Activated CD4-positive, alpha-beta T cell treated with anti-CD3 and anti-CD28 coated beads, Interleukin-2, amount 10 ng/mL, durations not matched to agents 24 days and 14 days (primary cell): ENCODE measurements around the gene GRIK4. TPM values are rescaled to one million over a fixed set of nuclear protein-coding genes. Genes with fewer than 3 reads are reported as not detected.
"Not testable (repeated sequence)": the region's sequence is repeated elsewhere in the genome, so short reads cannot be mapped to it uniquely, and the experiment has no call there.

Experiments used
- DNase-seq: peaks from one replicate; pipeline ENCODE4 v3.0.0; 2022
- H3K27ac Mint-ChIP-seq: one replicate; pipeline ENCODE4 v1.8.0; 2022; ENCODE audit warnings: mild to moderate bottlenecking, mixed read lengths
- H3K27me3 Mint-ChIP-seq: one replicate; pipeline ENCODE4 v1.8.0; 2022; ENCODE audit warnings: mixed read lengths
- H3K36me3 Mint-ChIP-seq: one replicate; pipeline ENCODE4 v1.8.0; 2022; ENCODE audit warnings: low read depth, mild to moderate bottlenecking, mixed read lengths
- H3K4me1 Mint-ChIP-seq: one replicate; pipeline ENCODE4 v1.8.0; 2021; ENCODE audit warnings: mixed read lengths
- H3K4me3 Mint-ChIP-seq: one replicate; pipeline ENCODE4 v1.8.0; 2022; ENCODE audit warnings: mild to moderate bottlenecking, moderate library complexity, mixed read lengths
- H3K9me3 Mint-ChIP-seq: one replicate; pipeline ENCODE4 v1.8.0; 2021; ENCODE audit warnings: mixed read lengths
- intact Hi-C: fragments of 100-400 bp; cut with micrococcal nuclease; formaldehyde crosslinking; loops from one replicate; pipeline ENCODE4 v1.15.1; 2023
- total RNA-seq: library from RNA; stranded (reverse); gene quantifications from 2 replicates; pipeline ENCODE4 v1.2.3, GENCODE V29; 2022

The GRIK4 gene
- total RNA-seq, 1 donor from 2014 or later: 0.09 TPM

DNA sequence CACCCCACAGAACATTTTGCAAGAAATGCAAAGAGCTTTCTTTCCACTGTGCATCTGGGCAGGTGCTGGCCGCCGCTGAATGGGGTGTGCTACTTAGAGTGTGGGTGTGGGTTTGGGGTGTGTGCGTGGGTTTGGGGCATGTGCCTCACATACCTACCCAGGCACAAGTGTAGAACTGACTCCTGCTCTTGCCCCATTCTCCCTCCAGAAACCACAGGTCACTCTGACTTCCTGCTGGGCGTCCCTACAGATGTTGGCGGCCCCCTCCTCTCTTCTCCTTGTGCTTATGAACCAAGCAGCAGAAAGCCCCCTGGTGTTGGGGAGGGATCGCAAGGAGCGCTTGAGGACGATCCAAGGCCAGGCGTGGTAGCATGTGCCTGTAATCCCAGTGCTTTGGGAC, 63.9 kb downstream of the GRIK4 start:
- H3K36me3 Mint-ChIP-seq: no peaks in the 10 kb centered on the region
- intact Hi-C loops: no loop called here

GRCh38 chr11:120576606-120577005, 65.1 kb downstream of the GRIK4 start:
- intact Hi-C loops: no loop called here
- peaks cover 3% of the 10 kb centered on the region for H3K9me3 Mint-ChIP-seq
- H3K27me3 Mint-ChIP-seq: peaks cover 9% of the 10 kb centered on the region
- H3K27ac Mint-ChIP-seq: no peak overlapping the region
- H3K4me3 Mint-ChIP-seq: no peak overlapping the region
- H3K4me1 Mint-ChIP-seq: peaks cover 11% of the 10 kb centered on the region
- no peaks in the 10 kb centered on the region for H3K36me3 Mint-ChIP-seq
- DNase-seq: no peak

More for the DNA sequence above, 63.9 kb downstream of the GRIK4 start:
- no peak for DNase-seq
- peaks cover 9% of the 10 kb centered on the region for H3K27me3 Mint-ChIP-seq
- H3K4me1 Mint-ChIP-seq: peaks cover 9% of the 10 kb centered on the region
- no peak overlapping the region for H3K4me3 Mint-ChIP-seq
- H3K9me3 Mint-ChIP-seq: no peaks in the 10 kb centered on the region
- H3K27ac Mint-ChIP-seq: no peak overlapping the region

- intact Hi-C loops: no loop called here
- peaks cover 3% of the 10 kb centered on the region for H3K9me3 Mint-ChIP-seq
These were observed 65.5 kb downstream of the GRIK4 start for GRCh38 chr11:120577041-120577440.

DNA sequence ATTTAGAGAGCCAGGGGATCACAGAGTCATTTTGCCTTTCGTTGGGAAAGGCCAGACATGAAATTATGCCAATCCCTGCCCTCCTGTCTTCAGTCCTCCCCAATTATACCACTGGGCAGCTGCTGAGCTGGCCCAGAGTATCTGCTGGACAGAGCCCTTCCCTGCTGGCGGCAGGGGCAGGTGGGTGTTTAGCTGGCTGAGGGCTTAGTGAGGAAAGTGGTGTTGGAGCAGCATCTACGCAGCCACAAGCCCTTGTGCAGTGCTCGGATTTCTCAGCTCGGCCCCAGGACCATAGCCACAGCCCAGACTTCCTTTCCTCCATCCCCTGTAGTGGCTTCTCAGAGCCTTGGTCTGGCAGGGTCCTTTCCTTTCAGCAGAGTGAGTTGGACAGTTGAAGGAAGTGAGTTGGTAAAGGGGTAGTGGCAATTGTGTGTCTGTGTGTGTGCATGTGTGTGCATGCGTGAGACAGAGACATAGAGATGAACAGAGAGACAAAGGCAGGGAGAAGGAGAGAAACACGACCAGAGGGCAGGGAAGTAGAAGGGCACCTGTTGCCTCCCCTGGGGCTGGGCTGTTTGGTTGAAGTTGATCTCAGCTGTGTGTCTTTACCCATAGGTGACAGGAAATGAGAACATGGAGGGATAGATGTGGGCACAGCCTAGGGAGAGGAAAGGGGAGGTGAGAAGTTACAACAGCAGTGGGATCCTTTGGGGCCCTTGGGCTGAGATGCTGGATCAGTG, 66.2 kb downstream of the GRIK4 start:
- no peak for DNase-seq
- H3K27ac Mint-ChIP-seq: no peak overlapping the region
- intact Hi-C loops: no loop called here
- peaks cover 3% of the 10 kb centered on the region for H3K9me3 Mint-ChIP-seq
- H3K4me3 Mint-ChIP-seq: no peak overlapping the region
- H3K27me3 Mint-ChIP-seq: peaks cover 6% of the 10 kb centered on the region
- H3K4me1 Mint-ChIP-seq: peaks cover 11% of the 10 kb centered on the region
- no peaks in the 10 kb centered on the region for H3K36me3 Mint-ChIP-seq

More at GRCh38 chr11:120577041-120577440, 65.5 kb downstream of the GRIK4 start:
- H3K4me3 Mint-ChIP-seq: no peak overlapping the region
- H3K27me3 Mint-ChIP-seq: peaks cover 6% of the 10 kb centered on the region
- H3K27ac Mint-ChIP-seq: no peak overlapping the region
- peaks cover 11% of the 10 kb centered on the region for H3K4me1 Mint-ChIP-seq
- no peak for DNase-seq
- H3K36me3 Mint-ChIP-seq: no peaks in the 10 kb centered on the region

- DNase-seq: no peak
- intact Hi-C loops: no loop called here
- Mint-ChIP-seq H3K36me3 (no peaks in the 10 kb centered on the region), H3K4me3 (no peak overlapping the region), H3K27ac (no peak overlapping the region), H3K9me3 (peaks cover 11% of the 10 kb centered on the region), H3K4me1 (peaks cover 11% of the 10 kb centered on the region), H3K27me3 (peaks cover 6% of the 10 kb centered on the region)
These were observed 67.1 kb downstream of the GRIK4 start for GRCh38 chr11:120578596-120579154.

GRCh38 chr11:120579611-120580031, 68.1 kb downstream of the GRIK4 start:
- peaks cover 11% of the 10 kb centered on the region for H3K4me1 Mint-ChIP-seq
- DNase-seq: no peak
- H3K4me3 Mint-ChIP-seq: no peak overlapping the region
- peaks cover 6% of the 10 kb centered on the region for H3K27me3 Mint-ChIP-seq
- no peak overlapping the region for H3K27ac Mint-ChIP-seq
- intact Hi-C loops: no loop called here
- peaks cover 14% of the 10 kb centered on the region for H3K9me3 Mint-ChIP-seq
- H3K36me3 Mint-ChIP-seq: no peaks in the 10 kb centered on the region

GRCh38 chr11:120581313-120581712, 69.8 kb downstream of the GRIK4 start:
- Mint-ChIP-seq H3K9me3 (peaks cover 14% of the 10 kb centered on the region), H3K36me3 (no peaks in the 10 kb centered on the region), H3K4me1 (peaks cover 11% of the 10 kb centered on the region), H3K27me3 (peaks cover 8% of the 10 kb centered on the region), H3K27ac (no peak overlapping the region), H3K4me3 (no peak overlapping the region)
- intact Hi-C loops: no loop called here
- DNase-seq: no peak

DNA sequence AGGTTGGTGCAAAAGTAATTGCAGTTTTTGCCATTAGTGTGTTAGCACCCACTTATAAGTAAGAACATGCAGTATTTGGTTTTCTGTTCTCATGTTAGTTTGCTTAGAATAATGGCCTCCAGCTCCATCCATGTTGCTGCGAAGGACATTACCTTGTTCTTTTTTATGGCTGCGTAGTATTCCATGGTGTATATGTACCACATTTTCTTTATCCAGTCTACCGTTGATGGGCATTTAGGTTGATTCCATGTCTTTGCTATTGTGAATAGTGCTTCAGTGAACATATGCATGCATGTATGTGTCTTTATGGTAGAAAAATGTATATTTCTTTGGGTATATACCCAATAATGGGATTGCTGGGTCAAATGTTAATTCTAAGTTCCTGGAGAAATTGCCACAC, 71.0 kb downstream of the GRIK4 start:
- intact Hi-C loops, H3K27ac Mint-ChIP-seq, H3K4me3 Mint-ChIP-seq, H3K27me3 Mint-ChIP-seq, H3K36me3 Mint-ChIP-seq, DNase-seq: not testable (repeated sequence)
- H3K4me1 Mint-ChIP-seq: peaks cover 11% of the 10 kb centered on the region
- H3K9me3 Mint-ChIP-seq: peaks cover 14% of the 10 kb centered on the region

GRCh38 chr11:120586072-120586471, 74.5 kb downstream of the GRIK4 start:
- DNase-seq: no peak
- Mint-ChIP-seq H3K27me3 (peaks cover 6% of the 10 kb centered on the region), H3K36me3 (no peaks in the 10 kb centered on the region), H3K4me3 (no peak overlapping the region), H3K9me3 (peaks cover 14% of the 10 kb centered on the region), H3K27ac (no peak overlapping the region), H3K4me1 (peaks cover 2% of the 10 kb centered on the region)
- intact Hi-C loops: no loop called here

DNA sequence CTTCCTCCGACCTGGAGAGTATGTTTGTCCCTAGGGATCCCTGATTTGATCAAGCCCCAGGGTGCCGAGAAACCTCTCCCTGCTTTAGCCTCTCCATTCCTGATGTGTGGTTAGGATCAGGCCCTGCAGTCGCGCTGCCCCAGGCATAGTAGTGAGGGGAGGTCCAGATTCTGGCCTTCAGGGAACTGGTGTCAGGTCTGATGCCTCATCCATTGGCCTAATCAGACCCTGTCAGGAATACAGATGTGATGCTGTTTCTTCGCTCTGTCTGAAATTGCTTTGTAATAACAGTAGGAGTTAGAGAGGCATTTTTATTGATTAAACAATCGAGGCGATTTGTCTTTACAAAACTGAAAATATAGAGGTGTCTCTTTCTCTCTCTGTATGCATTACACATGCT, 75.2 kb downstream of the GRIK4 start:
- H3K27me3 Mint-ChIP-seq: peaks cover 3% of the 10 kb centered on the region
- H3K4me1 Mint-ChIP-seq: no peaks in the 10 kb centered on the region
- DNase-seq: no peak
- intact Hi-C loops: no loop called here
- no peak overlapping the region for H3K27ac Mint-ChIP-seq
- no peak overlapping the region for H3K4me3 Mint-ChIP-seq
- no peaks in the 10 kb centered on the region for H3K36me3 Mint-ChIP-seq
- H3K9me3 Mint-ChIP-seq: peaks cover 11% of the 10 kb centered on the region

DNA sequence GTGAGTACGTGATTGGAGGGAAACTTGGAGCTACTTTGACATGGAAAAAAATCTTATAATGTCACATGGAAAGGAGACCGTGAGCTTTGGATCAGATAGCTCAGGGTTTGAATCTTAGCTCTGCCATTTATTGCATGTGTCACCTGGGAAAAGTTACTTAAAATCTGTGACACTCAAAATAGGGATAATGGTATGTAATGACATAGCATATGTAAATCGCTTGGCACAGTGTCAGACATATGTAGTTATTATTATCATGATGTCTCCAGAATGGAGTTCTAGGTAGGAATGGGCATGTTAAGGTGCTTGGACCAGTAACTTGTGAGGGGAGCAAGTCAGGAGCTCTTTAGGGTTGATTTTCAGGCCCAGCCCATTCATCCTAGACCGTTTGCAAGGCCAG, 75.8 kb downstream of the GRIK4 start:
- H3K4me1 Mint-ChIP-seq: no peaks in the 10 kb centered on the region
- H3K27ac Mint-ChIP-seq: no peak overlapping the region
- DNase-seq: no peak
- H3K36me3 Mint-ChIP-seq: no peaks in the 10 kb centered on the region
- no peak overlapping the region for H3K4me3 Mint-ChIP-seq
- H3K27me3 Mint-ChIP-seq: peaks cover 3% of the 10 kb centered on the region
- intact Hi-C loops: no loop called here
- H3K9me3 Mint-ChIP-seq: peaks cover 11% of the 10 kb centered on the region

DNA sequence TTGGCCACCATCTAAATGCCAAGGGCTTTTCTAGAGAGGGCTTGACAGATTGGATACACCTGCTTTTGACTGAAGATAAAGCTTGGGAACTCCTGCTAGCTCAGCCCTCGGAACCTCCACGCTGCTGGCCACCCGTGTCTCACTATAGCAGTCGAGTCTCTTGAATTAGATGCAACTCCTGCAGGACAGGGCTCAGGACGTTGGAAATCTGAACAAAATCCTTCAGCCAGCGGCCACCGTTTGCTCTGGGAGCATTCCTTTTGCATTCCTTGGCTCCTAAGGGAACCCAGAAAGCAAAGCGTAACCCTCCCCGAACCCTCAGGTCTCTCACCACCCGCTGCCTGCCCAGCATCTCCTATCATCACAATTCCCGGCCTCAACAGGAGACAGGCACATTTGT, 77.8 kb downstream of the GRIK4 start:
- H3K36me3 Mint-ChIP-seq: no peaks in the 10 kb centered on the region
- peaks cover 13% of the 10 kb centered on the region for H3K27me3 Mint-ChIP-seq
- H3K9me3 Mint-ChIP-seq: no peaks in the 10 kb centered on the region
- H3K27ac Mint-ChIP-seq: no peak overlapping the region
- H3K4me1 Mint-ChIP-seq: no peaks in the 10 kb centered on the region
- intact Hi-C loops: no loop called here
- no peak for DNase-seq
- no peak overlapping the region for H3K4me3 Mint-ChIP-seq

DNA sequence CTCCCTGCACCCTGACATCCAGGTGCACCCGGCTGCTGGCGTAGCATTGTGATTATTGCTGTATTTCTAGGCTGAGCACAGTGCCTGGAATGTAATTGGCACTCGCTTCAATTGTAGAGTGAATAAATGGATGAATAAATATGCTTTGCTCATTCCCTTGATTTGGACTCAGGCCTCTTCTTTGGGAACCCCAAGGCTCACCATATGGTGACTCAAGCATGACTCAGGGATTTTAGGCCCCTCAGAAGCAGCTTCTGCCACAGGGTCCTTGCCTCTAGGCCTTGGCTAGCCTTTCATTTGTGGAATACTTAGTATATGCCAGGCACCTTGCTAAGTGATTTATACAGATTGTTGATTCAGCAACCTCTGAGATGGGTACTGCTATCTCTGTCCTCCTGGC, 78.9 kb downstream of the GRIK4 start:
- intact Hi-C loops: no loop called here
- no peaks in the 10 kb centered on the region for H3K36me3 Mint-ChIP-seq
- H3K4me1 Mint-ChIP-seq: no peaks in the 10 kb centered on the region
- no peak overlapping the region for H3K4me3 Mint-ChIP-seq
- H3K9me3 Mint-ChIP-seq: no peaks in the 10 kb centered on the region
- no peak overlapping the region for H3K27ac Mint-ChIP-seq
- no peak for DNase-seq
- peaks cover 15% of the 10 kb centered on the region for H3K27me3 Mint-ChIP-seq

DNA sequence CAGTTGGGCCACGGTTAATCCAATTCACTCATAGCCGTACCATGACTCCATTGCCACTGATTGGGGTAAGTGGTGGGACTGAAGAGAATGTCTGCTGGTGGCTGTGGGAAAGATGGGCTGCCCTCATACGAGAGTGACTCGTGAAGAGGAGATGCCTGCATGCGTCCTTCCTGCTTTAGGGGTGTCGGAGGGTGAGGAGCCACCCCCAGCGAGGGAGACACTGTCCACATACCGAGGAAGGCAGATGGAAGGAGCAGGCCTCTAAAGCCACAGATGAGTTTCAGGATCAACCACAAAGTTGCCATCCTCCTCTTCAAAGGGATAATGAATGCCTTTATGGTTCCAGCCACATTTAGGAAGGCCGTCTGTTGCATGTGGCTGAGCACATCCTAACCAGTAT, 83.2 kb downstream of the GRIK4 start:
- intact Hi-C loops: no loop called here
- Mint-ChIP-seq H3K9me3 (no peaks in the 10 kb centered on the region), H3K27ac (no peak overlapping the region), H3K4me3 (no peak overlapping the region), H3K4me1 (no peaks in the 10 kb centered on the region), H3K36me3 (no peaks in the 10 kb centered on the region), H3K27me3 (peaks cover 12% of the 10 kb centered on the region)
- no peak for DNase-seq

DNA sequence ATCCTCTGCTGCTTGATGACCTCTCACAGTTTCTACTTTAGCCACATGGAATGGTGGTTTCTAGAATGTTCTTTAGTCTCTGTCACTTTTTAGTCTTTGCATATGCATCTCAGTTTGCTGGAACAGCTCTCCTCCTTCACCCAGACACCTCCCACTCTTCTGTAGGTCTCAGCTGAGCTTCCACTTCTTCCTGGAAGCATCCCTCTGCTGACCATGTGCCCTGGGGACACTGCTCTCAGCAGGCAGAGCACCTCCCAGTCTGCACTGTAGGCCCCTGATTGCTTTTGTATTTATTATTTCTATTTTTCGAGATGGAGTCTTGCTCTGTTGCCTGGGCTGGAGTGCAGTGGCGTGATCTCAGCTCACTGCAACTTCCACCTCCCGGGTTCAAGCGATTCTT, 84.0 kb downstream of the GRIK4 start:
- no peak for DNase-seq
- Mint-ChIP-seq H3K36me3 (no peaks in the 10 kb centered on the region), H3K27ac (no peak overlapping the region), H3K4me1 (no peaks in the 10 kb centered on the region), H3K9me3 (no peaks in the 10 kb centered on the region), H3K27me3 (peaks cover 12% of the 10 kb centered on the region), H3K4me3 (no peak overlapping the region)
- intact Hi-C loops: no loop called here
